Measurements from ENCODE around the gene SNX4.
A peak's percentile ranks its signal among the peaks of the same experiment; 100 is the strongest.
"Not testable (repeated sequence)": the region's sequence is repeated elsewhere in the genome, so short reads cannot be mapped to it uniquely, and the experiment has no call there.

The SNX4 gene

GRCh38 chr3:125462722-125463299, 57.2 kb downstream of the SNX4 start:
- no peak for DNase-seq (ENCODE audit: low spot score)

GRCh38 chr3:125461896-125462295, 58.1 kb downstream of the SNX4 start:
- no peak for DNase-seq (ENCODE audit: low spot score)

- no peak for DNase-seq (ENCODE audit: low spot score)
Measured at GRCh38 chr3:125460233-125460632, 59.8 kb downstream of the SNX4 start.

GRCh38 chr3:125443923-125444322, 76.1 kb downstream of the SNX4 start:
- peak; percentile 27 for DNase-seq (ENCODE audit: low spot score)

GRCh38 chr3:125442506-125442905, 77.5 kb downstream of the SNX4 start:
- no peak for DNase-seq (ENCODE audit: low spot score)

- DNase-seq (ENCODE audit: low spot score) = no peak
Measured at GRCh38 chr3:125440970-125441369, 79.0 kb downstream of the SNX4 start.

GRCh38 chr3:125440559-125440955, 79.4 kb downstream of the SNX4 start:
- no peak for DNase-seq (ENCODE audit: low spot score)

GRCh38 chr3:125437631-125438435, 82.2 kb downstream of the SNX4 start:
- peak; percentile 77 for DNase-seq (ENCODE audit: low spot score)

- DNase-seq (ENCODE audit: low spot score) = no peak
Measured at GRCh38 chr3:125436921-125437320, 83.1 kb downstream of the SNX4 start.

GRCh38 chr3:125435231-125435630, 84.8 kb downstream of the SNX4 start:
- no peak for DNase-seq (ENCODE audit: low spot score)

GRCh38 chr3:125434582-125435011, 85.4 kb downstream of the SNX4 start:
- DNase-seq (ENCODE audit: low spot score) = no peak

GRCh38 chr3:125433611-125434041, 86.4 kb downstream of the SNX4 start:
- DNase-seq (ENCODE audit: low spot score) = no peak

GRCh38 chr3:125433091-125433534, 86.9 kb downstream of the SNX4 start:
- no peak for DNase-seq (ENCODE audit: low spot score)

GRCh38 chr3:125431912-125432790, 87.9 kb downstream of the SNX4 start:
- DNase-seq (ENCODE audit: low spot score) = peak; percentile 29

- peak; percentile 63 for DNase-seq (ENCODE audit: low spot score)
Measured at GRCh38 chr3:125431391-125431790, 88.6 kb downstream of the SNX4 start.

- no peak for DNase-seq (ENCODE audit: low spot score)
Measured at GRCh38 chr3:125428216-125428830, 91.7 kb downstream of the SNX4 start.

- DNase-seq (ENCODE audit: low spot score) = no peak
Measured at GRCh38 chr3:125418306-125418705, 101.7 kb downstream of the SNX4 start.

- no peak for DNase-seq (ENCODE audit: low spot score)
Measured at GRCh38 chr3:125416235-125416634, 103.8 kb downstream of the SNX4 start.

GRCh38 chr3:125414669-125415068, 105.3 kb downstream of the SNX4 start:
- no peak for DNase-seq (ENCODE audit: low spot score)

GRCh38 chr3:125410922-125411321, 109.1 kb downstream of the SNX4 start:
- no peak for DNase-seq (ENCODE audit: low spot score)

GRCh38 chr3:125406070-125406469, 113.9 kb downstream of the SNX4 start:
- no peak for DNase-seq (ENCODE audit: low spot score)

- DNase-seq (ENCODE audit: low spot score) = not testable (repeated sequence)
Measured at GRCh38 chr3:125405515-125405914, 114.5 kb downstream of the SNX4 start.
